HepG2 (cell line): ENCODE results near the gene ARMC10. TPM values are rescaled to one million over a fixed set of nuclear protein-coding genes. Genes with fewer than 3 reads are reported as not detected.

Experiments
- ATAC-seq: fragments of 200-7000 bp; cut with Tn5 transposase; 3 replicates; pipeline ENCODE4 v1.9.1; 2020; ENCODE audit warnings: mild to moderate bottlenecking, moderate library complexity
- BruUV-seq: library from RNA; stranded (reverse); fragments of 400-500 nt; replicated peaks from 2 replicates; lab custom pipeline; 2021; lab: Mats Ljungman, UMichigan
- CTCF ChIA-PET: fragments of 300-600 bp; formaldehyde crosslinking; extraction: SDS; loops from one replicate; lab custom pipeline; 2021; ENCODE audit warnings: low total read pairs, inconsistent platforms, low intra/inter-chr PET ratio; lab: Yijun Ruan, JAX
- POLR2A ChIA-PET: fragments of 350-600 bp; sonication (Branson Sonifier 250); formaldehyde crosslinking; loops from one replicate; lab custom pipeline; 2020; ENCODE audit warnings: antibody characterized with exemption, inconsistent platforms; lab: Yijun Ruan, JAX
- DNase-seq: peaks from one replicate; pipeline ENCODE4 v3.0.0-alpha.2; 2015; ENCODE audit warnings: low spot score
- FAIRE-seq: peaks from 3 replicates; lab custom pipeline; 2011; peaks lifted over from hg19 to GRCh38; lab: Jason Lieb, UNC
- H2AFZ ChIP-seq: one replicate; pipeline ENCODE4 v1.6.1; 2011; ENCODE audit warnings: low read length, inconsistent platforms
- H3K27ac ChIP-seq: fragments of 300-600 bp; 3 replicates; pipeline ENCODE4 v1.8.0; 2011; ENCODE audit warnings: mixed run types, mild to moderate bottlenecking, mixed read lengths, low read length, inconsistent platforms; ENCODE audit not compliant: insufficient read depth; ENCODE audit errors: extremely low read length
- H3K27me3 ChIP-seq, 2 experiments: fragments of 200-600 bp in 1 of 2; 2 replicates in 1 of 2; 3 replicates in 1 of 2; pipeline versions ENCODE4 v1.6.0 to v1.8.0; 2011; ENCODE audit warnings: low read length in 2 of 2, mild to moderate bottlenecking in 2 of 2, moderate library complexity in 2 of 2, inconsistent platforms in 1 of 2; ENCODE audit not compliant: insufficient read depth in 2 of 2, control insufficient read depth in 1 of 2
- H3K36me3 ChIP-seq, 2 experiments: fragments of 200-600 bp in 1 of 2; replicated peaks in 1 of 2; 2 replicates in 1 of 2; 3 replicates in 1 of 2; pipeline versions ENCODE4 v1.5.1 to v1.8.0; 2011; ENCODE audit warnings: low read length in 2 of 2, inconsistent platforms in 1 of 2; ENCODE audit not compliant: insufficient read depth in 2 of 2, control insufficient read depth in 1 of 2
- H3K4me1 ChIP-seq: 2 replicates; pipeline ENCODE4 v1.5.1; 2012; ENCODE audit warnings: low read length, inconsistent platforms; ENCODE audit not compliant: insufficient read depth
- H3K4me2 ChIP-seq: 2 replicates; pipeline ENCODE4 v1.6.0; 2011; ENCODE audit warnings: low read depth, low read length, inconsistent platforms
- H3K4me3 ChIP-seq, 3 experiments: fragments of 200-600 bp in 1 of 3; sonication (generic), shearing (Covaris generic) in 1 of 3; replicated peaks in 1 of 3; 2 replicates each; pipeline ENCODE4 v1.5.1; 2011 to 2016; ENCODE audit warnings: low read length in 3 of 3, inconsistent platforms in 2 of 3, low read depth in 2 of 3, mild to moderate bottlenecking in 2 of 3, control low read depth in 1 of 3, mixed read lengths in 1 of 3; ENCODE audit not compliant: insufficient read depth in 1 of 3
- H3K79me2 ChIP-seq: one replicate; pipeline ENCODE4 v1.6.1; 2011; ENCODE audit warnings: low read length, inconsistent platforms; ENCODE audit not compliant: insufficient read depth
- H3K9ac ChIP-seq: 2 replicates; pipeline ENCODE4 v1.6.0; 2011; ENCODE audit warnings: mild to moderate bottlenecking, low read depth, low read length, inconsistent platforms; ENCODE audit not compliant: insufficient read depth
- H3K9me3 ChIP-seq: 2 replicates; pipeline ENCODE4 v1.5.1; 2012; ENCODE audit warnings: mild to moderate bottlenecking, low read length
- H4K20me1 ChIP-seq: 2 replicates; pipeline ENCODE4 v1.6.0; 2011; ENCODE audit warnings: inconsistent platforms, mild to moderate bottlenecking, low read length, moderate library complexity; ENCODE audit not compliant: insufficient read depth
- FOSL2 ChIP-seq: sonication (generic); formaldehyde crosslinking; IDR thresholded peaks from 2 replicates; pipeline ENCODE4 v1.4.0; 2020; ENCODE audit warnings: missing genetic modification reagents
- HNRNPUL1 ChIP-seq: fragments of 200-400 bp; formaldehyde crosslinking; IDR thresholded peaks from 2 replicates; pipeline ENCODE4 v1.6.1; 2017; ENCODE audit warnings: low read depth, mild to moderate bottlenecking, low read length, moderate library complexity
- HOXA7 ChIP-seq: sonication (generic); formaldehyde crosslinking; IDR thresholded peaks from 2 replicates; pipeline ENCODE4 v1.8.1; 2022; ENCODE audit warnings: mild to moderate bottlenecking, missing genetic modification reagents, moderate library complexity
- JDP2 ChIP-seq: sonication (generic); formaldehyde crosslinking; IDR thresholded peaks from 2 replicates; pipeline ENCODE4 v1.8.1; 2022; ENCODE audit warnings: missing genetic modification reagents, borderline replicate concordance
- MBD4 ChIP-seq: IDR thresholded peaks from 2 replicates; pipeline ENCODE4 v1.6.1; 2012; ENCODE audit warnings: low read length, inconsistent platforms, borderline replicate concordance
- MEIS1 ChIP-seq: sonication (generic); formaldehyde crosslinking; IDR thresholded peaks from 2 replicates; pipeline ENCODE4 v1.9.0; 2021; ENCODE audit warnings: mild to moderate bottlenecking, missing genetic modification reagents, moderate library complexity, borderline replicate concordance
- PHB2 ChIP-seq: fragments of 450-650 bp; IDR thresholded peaks from 2 replicates; pipeline ENCODE4 v1.6.1; 2018; ENCODE audit not compliant: partially characterized antibody
- PRDM15 ChIP-seq: sonication (generic); formaldehyde crosslinking; IDR thresholded peaks from 2 replicates; pipeline ENCODE4 v1.4.0; 2020; ENCODE audit warnings: missing genetic modification reagents
- RARG ChIP-seq: sonication (generic); formaldehyde crosslinking; IDR thresholded peaks from 2 replicates; pipeline ENCODE4 v1.4.0; 2020; ENCODE audit warnings: low read depth, mild to moderate bottlenecking, missing genetic modification reagents
- RFXANK ChIP-seq: IDR thresholded peaks from 2 replicates; pipeline ENCODE4 v1.6.1; 2016
- SMAD1 ChIP-seq: sonication (generic); formaldehyde crosslinking; IDR thresholded peaks from 2 replicates; pipeline ENCODE4 v1.4.0; 2020; ENCODE audit warnings: missing genetic modification reagents, low read depth, mild to moderate bottlenecking, borderline replicate concordance
- SP4 ChIP-seq: sonication (generic); formaldehyde crosslinking; IDR thresholded peaks from 2 replicates; pipeline ENCODE4 v1.8.1; 2023; ENCODE audit warnings: mild to moderate bottlenecking, missing genetic modification reagents
- ZNF124 ChIP-seq: sonication (generic); formaldehyde crosslinking; IDR thresholded peaks from 2 replicates; pipeline ENCODE4 v1.4.0; 2020; ENCODE audit warnings: missing genetic modification reagents
- ZNF333 ChIP-seq: sonication (generic); formaldehyde crosslinking; IDR thresholded peaks from 2 replicates; pipeline ENCODE4 v1.4.0; 2020; ENCODE audit warnings: mild to moderate bottlenecking, missing genetic modification reagents, borderline replicate concordance
- ZNF607 ChIP-seq: sonication (generic); formaldehyde crosslinking; IDR thresholded peaks from 2 replicates; pipeline ENCODE4 v1.5.1; 2020; ENCODE audit warnings: missing genetic modification reagents, mild to moderate bottlenecking, borderline replicate concordance
- ZNF713 ChIP-seq: sonication (generic); formaldehyde crosslinking; IDR thresholded peaks from 2 replicates; pipeline ENCODE4 v1.4.0; 2020; ENCODE audit warnings: mild to moderate bottlenecking, missing genetic modification reagents
- ZNF737 ChIP-seq: sonication (generic); formaldehyde crosslinking; IDR thresholded peaks from 2 replicates; pipeline ENCODE4 v1.5.0; 2020; ENCODE audit warnings: missing genetic modification reagents, mild to moderate bottlenecking, borderline replicate concordance
- ZNF782 ChIP-seq: sonication (generic); formaldehyde crosslinking; IDR thresholded peaks from 2 replicates; pipeline ENCODE4 v1.4.0; 2020; ENCODE audit warnings: missing genetic modification reagents, mild to moderate bottlenecking, borderline replicate concordance
- WGBS: methylation state at CpG from one replicate; pipeline ENCODE4 v1.1.6; 2017; ENCODE audit warnings: low lambda C conversion rate; 5-methylcytosine and 5-hydroxymethylcytosine counted together
- in situ Hi-C: cut with HindIII; loops from 2 replicates; pipeline ENCODE4 v1.10.0; 2017; ENCODE audit warnings: low pct_unique_long_range_greater_than_20kb; ENCODE audit not compliant: extremely low pct_ligation_motif_present
- intact Hi-C: fragments of 100-400 bp; cut with micrococcal nuclease; formaldehyde crosslinking; loops from one replicate; pipeline ENCODE4 v1.10.0; 2022; ENCODE audit not compliant: unreplicated experiment
- polyA plus RNA-seq, 8 experiments: library from polyadenylated mRNA; depleted of rRNA in 3 of 8; stranded (reverse) in 7 of 8; unstranded in 1 of 8; fragments of >200 nt; fragmentation: Illumina TruSeq in 4 of 8; extraction: Trizol in 4 of 8; gene quantifications; 2 replicates each; pipeline versions ENCODE4 v1.2.1 to v1.2.3, GENCODE V29; 2011 to 2016; ENCODE audit warnings: low read depth in 4 of 8, missing spikeins in 1 of 8, mixed read lengths in 1 of 8; ENCODE audit not compliant: insufficient read depth in 1 of 8
- total RNA-seq, 5 experiments: library from RNA; depleted of rRNA; stranded (reverse); fragments of >200 nt; fragmentation: Illumina TruSeq; extraction: Trizol; gene quantifications; 2 replicates each; pipeline ENCODE4 v1.2.3, GENCODE V29; 2016; ENCODE audit warnings: low read depth in 1 of 5
- TF ChIP-seq, protein P1 (sequence below), 2 experiments: sonication (generic) in 1 of 2; formaldehyde crosslinking in 1 of 2; IDR thresholded peaks; 2 replicates each; pipeline versions ENCODE4 v1.4.0 to v1.6.1; 2018 to 2020; ENCODE audit warnings: missing genetic modification reagents in 2 of 2, borderline replicate concordance in 1 of 2, low read depth in 1 of 2, mild to moderate bottlenecking in 1 of 2, missing biosample characterization in 1 of 2
- TF ChIP-seq, protein P2 (sequence below): sonication (generic); formaldehyde crosslinking; IDR thresholded peaks from 2 replicates; pipeline ENCODE4 v1.8.1; 2023; ENCODE audit warnings: mild to moderate bottlenecking, missing genetic modification reagents, borderline replicate concordance

Gene ARMC10
- total and polyA plus RNA-seq, 2 of the 13 experiments (the other 11 are each of a cell fraction or from before 2014, with no cell fraction given) = 11.3 to 23.7 TPM

DNA sequence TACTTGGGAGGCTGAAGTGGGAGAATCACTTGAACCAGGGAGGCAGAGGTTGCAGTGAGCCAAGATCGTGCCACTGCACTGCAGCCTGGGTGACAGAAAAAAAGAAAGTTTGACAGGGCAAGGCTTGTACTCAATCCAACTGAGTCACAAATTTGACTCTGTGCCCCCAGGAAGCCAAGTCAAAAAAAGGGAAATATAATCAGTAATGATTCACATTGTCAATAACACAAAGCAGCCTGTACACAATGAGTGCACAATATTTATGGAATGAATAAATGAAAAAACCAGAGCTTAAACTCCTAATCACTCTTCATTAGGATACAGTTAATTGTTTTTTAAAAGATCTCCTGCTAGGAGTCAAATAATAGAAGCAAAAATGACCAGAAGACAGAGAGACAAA, 67.6 kb downstream of the ARMC10 start:
- CTCF ChIA-PET = no interaction called here
- in situ Hi-C loops = no loop called here
- POLR2A ChIA-PET = no interaction called here
- H3K79me2 ChIP-seq = peaks cover 17% of the 10 kb centered on the region
- no peaks in the 10 kb centered on the region for H3K36me3 ChIP-seq
- whole genome bisulfite sequencing = 100% methylated on average over 1 of the region's 1 CpG
- H3K27me3 ChIP-seq = no peaks in the 10 kb centered on the region
- no peak overlapping the region for H3K9ac ChIP-seq
- H3K4me3 ChIP-seq = no peak overlapping the region
- no peak for FAIRE-seq
- no peak for ATAC-seq
- H3K4me2 ChIP-seq = no peak overlapping the region
- BruUV-seq = no TSS peak
- no peaks in the 10 kb centered on the region for H4K20me1 ChIP-seq
- no peak overlapping the region for H3K27ac ChIP-seq
- no peak for TF ChIP-seq PHB2
- no peak for TF ChIP-seq MEIS1 (CRISPR knock-in tag)
- no peak for TF ChIP-seq ZNF713 (CRISPR knock-in tag)
- TF ChIP-seq HOXA7 (CRISPR knock-in tag) = no peak
- TF ChIP-seq ZNF737 (CRISPR knock-in tag) = no peak
- TF ChIP-seq RFXANK (CRISPR knock-in tag) = no peak
- TF ChIP-seq, protein P1, sequence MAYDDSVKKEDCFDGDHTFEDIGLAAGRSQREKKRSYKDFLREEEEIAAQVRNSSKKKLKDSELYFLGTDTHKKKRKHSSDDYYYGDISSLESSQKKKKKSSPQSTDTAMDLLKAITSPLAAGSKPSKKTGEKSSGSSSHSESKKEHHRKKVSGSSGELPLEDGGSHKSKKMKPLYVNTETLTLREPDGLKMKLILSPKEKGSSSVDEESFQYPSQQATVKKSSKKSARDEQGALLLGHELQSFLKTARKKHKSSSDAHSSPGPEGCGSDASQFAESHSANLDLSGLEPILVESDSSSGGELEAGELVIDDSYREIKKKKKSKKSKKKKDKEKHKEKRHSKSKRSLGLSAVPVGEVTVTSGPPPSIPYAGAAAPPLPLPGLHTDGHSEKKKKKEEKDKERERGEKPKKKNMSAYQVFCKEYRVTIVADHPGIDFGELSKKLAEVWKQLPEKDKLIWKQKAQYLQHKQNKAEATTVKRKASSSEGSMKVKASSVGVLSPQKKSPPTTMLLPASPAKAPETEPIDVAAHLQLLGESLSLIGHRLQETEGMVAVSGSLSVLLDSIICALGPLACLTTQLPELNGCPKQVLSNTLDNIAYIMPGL (CRISPR knock-in tag; IDR thresholded peaks at IDR 0.05; ENCODE audit: borderline replicate concordance in 1 of 2, low read depth in 1 of 2) = no peak
- TF ChIP-seq, protein P2, sequence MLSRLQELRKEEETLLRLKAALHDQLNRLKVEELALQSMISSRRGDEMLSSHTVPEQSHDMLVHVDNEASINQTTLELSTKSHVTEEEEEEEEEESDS (CRISPR knock-in tag) = no peak
- TF ChIP-seq PRDM15 (CRISPR knock-in tag) = no peak
- no peak for TF ChIP-seq JDP2 (CRISPR knock-in tag)
- TF ChIP-seq SMAD1 (CRISPR knock-in tag) = no peak
- no peak for TF ChIP-seq RARG (CRISPR knock-in tag)
- TF ChIP-seq ZNF333 (CRISPR knock-in tag) = no peak
- no peak for TF ChIP-seq ZNF124 (CRISPR knock-in tag)
- no peak for TF ChIP-seq ZNF607 (CRISPR knock-in tag)
- TF ChIP-seq SP4 (CRISPR knock-in tag) = no peak
- TF ChIP-seq MBD4 = no peak
- no peak for TF ChIP-seq FOSL2
- TF ChIP-seq HNRNPUL1 = no peak
- no peak for TF ChIP-seq ZNF782 (CRISPR knock-in tag)
- DNase-seq = no peak
- intact Hi-C loops = no loop called here
- no peaks in the 10 kb centered on the region for H3K9me3 ChIP-seq
- no peak overlapping the region for H2AFZ ChIP-seq
- H3K4me1 ChIP-seq = peaks cover 38% of the 10 kb centered on the region
